Stomach (tissue), 9 donors: ENCODE results near the gene DIPK1C. TPM values are rescaled to one million over a fixed set of nuclear protein-coding genes. Genes with fewer than 3 reads are reported as not detected.

ENCODE experiments used
- DNase-seq, 2 donors: peaks; one replicate each; pipeline versions ENCODE4 v3.0.0 to v3.0.0-alpha.2; 2013 to 2019
- H3K27ac ChIP-seq, 5 donors: fragments of 200-600 bp in 4 of 5; sonication (generic) in 4 of 5; one replicate each; pipeline ENCODE4 v1.5.1; 2013 to 2019; ENCODE audit warnings: mild to moderate bottlenecking in 1 of 5, moderate library complexity in 1 of 5
- H3K27me3 ChIP-seq, 3 donors: fragments of 200-600 bp; sonication (generic); one replicate each; pipeline ENCODE4 v1.5.1; 2017 to 2019; ENCODE audit warnings: mixed run types in 1 of 3
- H3K36me3 ChIP-seq, 4 donors: fragments of 200-600 bp; sonication (generic); 1 replicate in 3 of 4; 2 replicates in 1 of 4; pipeline ENCODE4 v1.5.1; 2016 to 2019
- H3K4me1 ChIP-seq, 4 donors: fragments of 200-600 bp; sonication (generic); one replicate each; pipeline ENCODE4 v1.5.1; 2016 to 2019
- H3K4me3 ChIP-seq, 4 donors: fragments of 200-600 bp; sonication (generic) in 3 of 4; one replicate each; pipeline ENCODE4 v1.5.1; 2016 to 2019; ENCODE audit warnings: mild to moderate bottlenecking in 1 of 4
- H3K9me3 ChIP-seq, 4 donors: fragments of 200-600 bp; sonication (generic); one replicate each; pipeline ENCODE4 v1.5.1; 2016 to 2019
- CTCF ChIP-seq, 7 experiments: fragments of 450-650 bp in 4 of 7; fragments of 200-600 bp in 3 of 7; sonication (generic) in 3 of 7; IDR thresholded peaks; one replicate each; pipeline ENCODE4 v1.5.1; 2016 to 2019; ENCODE audit warnings: antibody characterized with exemption in 7 of 7, control low read depth in 2 of 7, mild to moderate bottlenecking in 1 of 7
- EP300 ChIP-seq: sonication (generic); formaldehyde crosslinking; IDR thresholded peaks from one replicate; pipeline ENCODE4 v1.6.1; 2017; ENCODE audit warnings: antibody characterized with exemption
- POLR2A ChIP-seq, 4 donors: fragments of 450-650 bp; IDR thresholded peaks; one replicate each; pipeline ENCODE4 v1.6.1; 2016; ENCODE audit warnings: antibody characterized with exemption in 4 of 4, control low read depth in 2 of 4, mild to moderate bottlenecking in 1 of 4, moderate library complexity in 1 of 4
- POLR2AphosphoS5 ChIP-seq, 3 donors: sonication (generic); formaldehyde crosslinking; IDR thresholded peaks; one replicate each; pipeline ENCODE4 v1.6.1; 2016; ENCODE audit warnings: antibody characterized with exemption in 3 of 3
- WGBS, 5 donors: extraction: QIAGEN DNeasy Blood & Tissue Kit in 3 of 5; methylation state at CpG; one replicate each; pipeline versions ENCODE4 v1.1.5 to v1.1.7; 2013 to 2018; 5-methylcytosine and 5-hydroxymethylcytosine counted together
- intact Hi-C: fragments of 100-400 bp; cut with DNase I; formaldehyde crosslinking; loops from one replicate; pipeline ENCODE4 v1.15.1; 2023; ENCODE audit warnings: low total_unique reads
- polyA plus RNA-seq, 3 donors: library from polyadenylated mRNA; stranded (reverse); fragments of 200-250 nt; gene quantifications; one replicate each; pipeline ENCODE4 v1.2.3, GENCODE V29; 2013
- total RNA-seq, 5 donors: library from RNA; depleted of rRNA; stranded (reverse); fragments of >200 nt; gene quantifications; one replicate each; pipeline versions ENCODE4 v1.1.0 to v1.2.3, GENCODE V29; 2014 to 2016
- donor health status: healthy with polysubstance abuse.
- donor health status: Bipolar disorder and iron deficiency.
- donor health status: healthy.

Gene DIPK1C
- total and polyA plus RNA-seq, 8 donors: 0.55 to 2.3 (median 1.8) TPM; not detected in 3

DNA sequence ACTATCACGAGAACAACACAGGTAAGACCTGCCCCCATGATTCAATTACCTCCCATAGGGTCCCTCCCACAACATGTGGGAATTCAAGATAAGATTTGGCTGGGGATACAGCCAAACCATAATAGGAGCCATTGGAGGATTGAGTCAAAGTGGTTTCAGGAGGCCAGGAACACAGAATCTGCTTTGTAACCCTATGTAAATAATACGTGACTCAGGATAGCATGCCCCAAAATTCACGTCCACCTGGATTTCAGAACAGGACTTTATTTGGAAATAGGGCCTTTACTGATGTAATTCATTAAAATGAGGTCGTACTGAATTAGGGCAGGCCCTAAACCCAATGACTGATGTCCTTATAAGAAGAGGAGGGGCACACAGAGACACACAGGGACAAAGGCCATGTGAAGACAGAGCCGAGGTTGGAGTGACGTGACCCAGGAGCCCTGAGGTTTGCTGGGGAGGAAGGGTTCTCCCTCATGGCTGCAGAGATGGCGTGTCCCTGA is 23.1 kb upstream of the DIPK1C start:
- peak overlapping the region; percentile 75 to 87 (median 86) for H3K27ac ChIP-seq
- intact Hi-C loops: no loop called here
- peaks cover 0 to 3% (median 0%) of the 10 kb centered on the region in 3 donors for H3K27me3 ChIP-seq
- H3K36me3 ChIP-seq: no peaks in the 10 kb centered on the region
- no peaks in the 10 kb centered on the region for H3K9me3 ChIP-seq
- peak overlapping the region in 1 of 4 donors; percentile 18 for H3K4me3 ChIP-seq
- peaks cover 4 to 33% (median 14%) of the 10 kb centered on the region in 4 donors for H3K4me1 ChIP-seq
- WGBS, 5 donors: 33 to 66% (median 52%) methylated on average over 7 of the region's 7 CpGs
- TF ChIP-seq CTCF (IDR thresholded peaks at IDR 0.05) (no peak), EP300 (no peak), POLR2A (IDR thresholded peaks at IDR 0.05) (no peak), POLR2AphosphoS5 (IDR thresholded peaks at IDR 0.05) (peak in 2 of 3 donors; percentile 15 to 79)
- DNase-seq: no peak

- H3K36me3 ChIP-seq: no peaks in the 10 kb centered on the region
- intact Hi-C loops: loop anchor here (10.0 kb wide), 1 partner anchor 115 kb away; no protein-coding TSS in a partner anchor
- H3K27ac ChIP-seq: peak overlapping the region; percentile 39 to 87 (median 78)
- peaks cover 0 to 3% (median 0%) of the 10 kb centered on the region in 3 donors for H3K27me3 ChIP-seq
- no peaks in the 10 kb centered on the region for H3K9me3 ChIP-seq
- TF ChIP-seq EP300 (no peak), POLR2A (IDR thresholded peaks at IDR 0.05) (no peak), CTCF (IDR thresholded peaks at IDR 0.05) (no peak), POLR2AphosphoS5 (IDR thresholded peaks at IDR 0.05) (no peak)
- WGBS, 5 donors: 63 to 78% (median 69%) methylated on average over 16 of the region's 16 CpGs
- H3K4me1 ChIP-seq: peaks cover 4 to 33% (median 12%) of the 10 kb centered on the region in 4 donors
- H3K4me3 ChIP-seq: peak overlapping the region in 3 of 4 donors; percentile 0 to 18 (median 7)
- no peak for DNase-seq
Measured at GRCh38 chr18:74479486-74480148, 22.5 kb upstream of the DIPK1C start.

DNA sequence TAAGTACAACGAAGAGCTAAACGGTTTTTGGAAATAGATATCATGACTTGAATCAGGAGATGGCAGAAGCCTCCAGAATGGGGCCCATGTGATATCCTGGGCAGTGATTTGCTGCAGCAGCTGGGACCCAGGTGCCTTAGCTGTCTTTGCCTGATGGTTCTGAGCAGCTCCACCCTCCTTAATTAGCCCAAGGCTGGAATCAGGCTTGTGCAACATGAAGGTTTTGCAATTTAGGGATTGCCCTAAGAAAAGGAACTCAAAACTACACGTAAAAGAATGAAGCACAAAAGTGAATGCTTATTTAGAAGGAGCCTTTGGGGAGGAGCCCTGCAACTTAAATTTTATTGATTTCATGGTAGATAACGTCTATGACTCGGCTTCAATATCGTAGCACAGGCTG is 21.8 kb upstream of the DIPK1C start:
- peak overlapping the region in 2 of 5 donors; percentile 87 for H3K27ac ChIP-seq
- peaks cover 4 to 33% (median 12%) of the 10 kb centered on the region in 4 donors for H3K4me1 ChIP-seq
- H3K9me3 ChIP-seq: no peaks in the 10 kb centered on the region
- intact Hi-C loops: loop anchor here (10.0 kb wide), 1 partner anchor 114 kb away; no protein-coding TSS in a partner anchor
- no peaks in the 10 kb centered on the region for H3K36me3 ChIP-seq
- H3K27me3 ChIP-seq: peaks cover 0 to 3% (median 0%) of the 10 kb centered on the region in 3 donors
- DNase-seq: no peak
- 71 to 87% (median 81%) methylated on average over 6 of the region's 6 CpGs for WGBS, 5 donors
- no peak for TF ChIP-seq EP300
- TF ChIP-seq POLR2AphosphoS5 (IDR thresholded peaks at IDR 0.05): no peak
- no peak for TF ChIP-seq POLR2A (IDR thresholded peaks at IDR 0.05)
- no peak for TF ChIP-seq CTCF (IDR thresholded peaks at IDR 0.05)
- H3K4me3 ChIP-seq: no peak overlapping the region

GRCh38 chr18:74478316-74478715 is 21.2 kb upstream of the DIPK1C start:
- TF ChIP-seq EP300 (no peak), POLR2A (IDR thresholded peaks at IDR 0.05) (no peak), POLR2AphosphoS5 (IDR thresholded peaks at IDR 0.05) (no peak), CTCF (IDR thresholded peaks at IDR 0.05) (no peak)
- 92 to 96% (median 96%) methylated on average over 6 to 7 of the region's 7 CpGs for WGBS, 5 donors
- Histone ChIP-seq H3K4me1 (peaks cover 4 to 33% (median 12%) of the 10 kb centered on the region in 4 donors), H3K4me3 (no peak overlapping the region), H3K27me3 (peaks cover 0 to 3% (median 0%) of the 10 kb centered on the region in 3 donors), H3K36me3 (no peaks in the 10 kb centered on the region), H3K9me3 (no peaks in the 10 kb centered on the region), H3K27ac (no peak overlapping the region)
- intact Hi-C loops: loop anchor here (10.0 kb wide), 1 partner anchor 114 kb away; no protein-coding TSS in a partner anchor
- DNase-seq: no peak
